ENCODE data around the gene DIAPH2.

The DIAPH2 gene

GRCh38 chrX:96919672-96920071 lies 235.0 kb downstream of the DIAPH2 start:
- Mint-ChIP-seq H3K36me3 (ENCODE audit: low read depth) (no peaks in the 10 kb centered on the region), H3K27ac (no peak overlapping the region), H3K27me3 (ENCODE audit: low read depth, poor library complexity) (no peaks in the 10 kb centered on the region), H3K9me3 (no peaks in the 10 kb centered on the region), H3K4me3 (no peak overlapping the region), H3K4me1 (no peaks in the 10 kb centered on the region)
- no peak for TF ChIP-seq CTCF (IDR thresholded peaks at IDR 0.05)
- DNase-seq, result no peak

GRCh38 chrX:96924581-96924980 lies 239.9 kb downstream of the DIAPH2 start:
- Mint-ChIP-seq H3K9me3 (no peaks in the 10 kb centered on the region), H3K36me3 (ENCODE audit: low read depth) (no peaks in the 10 kb centered on the region), H3K4me3 (no peak overlapping the region), H3K4me1 (no peaks in the 10 kb centered on the region), H3K27ac (peak overlapping the region; percentile 27), H3K27me3 (ENCODE audit: low read depth, poor library complexity) (no peaks in the 10 kb centered on the region)
- DNase-seq, result no peak
- TF ChIP-seq CTCF (IDR thresholded peaks at IDR 0.05), result no peak

GRCh38 chrX:96929036-96929435 lies 244.4 kb downstream of the DIAPH2 start:
- no peaks in the 10 kb centered on the region for H3K9me3 Mint-ChIP-seq
- no peak for DNase-seq
- H3K4me3 Mint-ChIP-seq, result no peak overlapping the region
- H3K27ac Mint-ChIP-seq, result no peak overlapping the region
- TF ChIP-seq CTCF (IDR thresholded peaks at IDR 0.05), result no peak
- no peaks in the 10 kb centered on the region for H3K36me3 Mint-ChIP-seq (ENCODE audit: low read depth)
- no peaks in the 10 kb centered on the region for H3K4me1 Mint-ChIP-seq
- no peaks in the 10 kb centered on the region for H3K27me3 Mint-ChIP-seq (ENCODE audit: low read depth, poor library complexity)

- H3K27me3 Mint-ChIP-seq (ENCODE audit: low read depth, poor library complexity), result no peaks in the 10 kb centered on the region
- H3K4me1 Mint-ChIP-seq, result no peaks in the 10 kb centered on the region
- peaks cover 71% of the 10 kb centered on the region for H3K36me3 Mint-ChIP-seq (ENCODE audit: low read depth)
- H3K27ac Mint-ChIP-seq, result no peak overlapping the region
- no peak for DNase-seq
- H3K9me3 Mint-ChIP-seq, result peaks cover 45% of the 10 kb centered on the region
- no peak overlapping the region for H3K4me3 Mint-ChIP-seq
- TF ChIP-seq CTCF (IDR thresholded peaks at IDR 0.05), result no peak
Observed at GRCh38 chrX:96957718-96958117, 273.1 kb downstream of the DIAPH2 start.

- Mint-ChIP-seq H3K4me1 (no peaks in the 10 kb centered on the region), H3K4me3 (no peak overlapping the region), H3K36me3 (ENCODE audit: low read depth) (peaks cover 34% of the 10 kb centered on the region), H3K27ac (no peak overlapping the region), H3K9me3 (peaks cover 29% of the 10 kb centered on the region), H3K27me3 (ENCODE audit: low read depth, poor library complexity) (no peaks in the 10 kb centered on the region)
- DNase-seq, result no peak
- no peak for TF ChIP-seq CTCF (IDR thresholded peaks at IDR 0.05)
Observed at GRCh38 chrX:96971812-96972211, 287.2 kb downstream of the DIAPH2 start.

- Mint-ChIP-seq H3K9me3 (no peaks in the 10 kb centered on the region), H3K27ac (no peak overlapping the region), H3K4me3 (no peak overlapping the region), H3K27me3 (ENCODE audit: low read depth, poor library complexity) (no peaks in the 10 kb centered on the region), H3K36me3 (ENCODE audit: low read depth) (no peaks in the 10 kb centered on the region), H3K4me1 (peaks cover 10% of the 10 kb centered on the region)
- no peak for DNase-seq
- no peak for TF ChIP-seq CTCF (IDR thresholded peaks at IDR 0.05)
Observed at GRCh38 chrX:96978906-96979305, 294.3 kb downstream of the DIAPH2 start.

Measured in nephron progenitor cell (in vitro differentiated cells).